ENCODE results near the gene MTERF1.
A peak's percentile ranks its signal among the peaks of the same experiment; 100 is the strongest.

The MTERF1 gene

GRCh38 chr7:91835826-91836368 lies 44.6 kb downstream of the MTERF1 start:
- Histone ChIP-seq H3K9me3 (no peaks in the 10 kb centered on the region), H3K4me1 (peaks cover 8% of the 10 kb centered on the region), H3K4me3 (no peak overlapping the region), H3K27me3 (ENCODE audit: low read depth) (peaks cover 9% of the 10 kb centered on the region), H3K36me3 (replicated peaks) (no peaks in the 10 kb centered on the region)
- peak; percentile 55 to 82 for DNase-seq (ENCODE audit: low spot score in 2 of 2)
- in situ Hi-C loops (cut with MboI; ENCODE audit: low sequenced_read_pairs): no loop called here

GRCh38 chr7:91835091-91835825 lies 45.2 kb downstream of the MTERF1 start:
- in situ Hi-C loops (cut with MboI; ENCODE audit: low sequenced_read_pairs): no loop called here
- Histone ChIP-seq H3K36me3 (replicated peaks) (no peaks in the 10 kb centered on the region), H3K27me3 (ENCODE audit: low read depth) (peaks cover 9% of the 10 kb centered on the region), H3K9me3 (no peaks in the 10 kb centered on the region), H3K4me3 (no peak overlapping the region), H3K4me1 (peaks cover 8% of the 10 kb centered on the region)
- DNase-seq (ENCODE audit: low spot score in 2 of 2): no peak

GRCh38 chr7:91832493-91833045 lies 47.9 kb downstream of the MTERF1 start:
- Histone ChIP-seq H3K4me3 (no peak overlapping the region), H3K9me3 (no peaks in the 10 kb centered on the region), H3K4me1 (peaks cover 8% of the 10 kb centered on the region), H3K36me3 (replicated peaks) (no peaks in the 10 kb centered on the region), H3K27me3 (ENCODE audit: low read depth) (peaks cover 9% of the 10 kb centered on the region)
- DNase-seq (ENCODE audit: low spot score in 2 of 2): no peak
- in situ Hi-C loops (cut with MboI; ENCODE audit: low sequenced_read_pairs): no loop called here

GRCh38 chr7:91827169-91827568 lies 53.3 kb downstream of the MTERF1 start:
- in situ Hi-C loops (cut with MboI; ENCODE audit: low sequenced_read_pairs): no loop called here
- Histone ChIP-seq H3K27me3 (ENCODE audit: low read depth) (0 out of 2 replicates have a peak, but pooled peaks cover under 1% of the 10 kb centered on the region), H3K4me1 (no peaks in the 10 kb centered on the region)

GRCh38 chr7:91826377-91826776 lies 54.1 kb downstream of the MTERF1 start:
- in situ Hi-C loops (cut with MboI; ENCODE audit: low sequenced_read_pairs): no loop called here
- no peaks in the 10 kb centered on the region for H3K4me1 ChIP-seq
- H3K27me3 ChIP-seq (ENCODE audit: low read depth): no peaks in the 10 kb centered on the region
- peak in 1 of 2 experiments; percentile 5 for DNase-seq (ENCODE audit: low spot score in 2 of 2)
- no peaks in the 10 kb centered on the region for H3K9me3 ChIP-seq
- no peaks in the 10 kb centered on the region for H3K36me3 ChIP-seq (replicated peaks)
- H3K4me3 ChIP-seq: no peak overlapping the region

More at GRCh38 chr7:91827169-91827568, 53.3 kb downstream of the MTERF1 start:
- Histone ChIP-seq H3K4me3 (no peak overlapping the region), H3K36me3 (replicated peaks) (no peaks in the 10 kb centered on the region), H3K9me3 (no peaks in the 10 kb centered on the region)
- no peak for DNase-seq (ENCODE audit: low spot score in 2 of 2)

- in situ Hi-C loops (cut with MboI; ENCODE audit: low sequenced_read_pairs): no loop called here
- H3K4me3 ChIP-seq: no peak overlapping the region
- no peaks in the 10 kb centered on the region for H3K9me3 ChIP-seq
- no peaks in the 10 kb centered on the region for H3K4me1 ChIP-seq
- no peaks in the 10 kb centered on the region for H3K27me3 ChIP-seq (ENCODE audit: low read depth)
- no peaks in the 10 kb centered on the region for H3K36me3 ChIP-seq (replicated peaks)
- DNase-seq (ENCODE audit: low spot score in 2 of 2): no peak
Measured at GRCh38 chr7:91824201-91824600, 56.3 kb downstream of the MTERF1 start.

All from HAP-1 (cell line).